Upper lobe of left lung (tissue), 6 donors: ENCODE measurements around the gene MTMR1. TPM values are rescaled to one million over a fixed set of nuclear protein-coding genes. Genes with fewer than 3 reads are reported as not detected.

ENCODE experiments used
- ATAC-seq, 2 donors: fragments of 200-7000 bp; cut with Tn5 transposase; one replicate each; pipeline ENCODE4 v1.9.1; 2022; ENCODE audit warnings: mild to moderate bottlenecking in 2 of 2, moderate library complexity in 2 of 2; ENCODE audit not compliant: low FRiP score in 2 of 2
- DNase-seq, 2 donors: peaks; one replicate each; pipeline ENCODE4 v3.0.0-alpha.2; 2019 to 2020
- H3K27ac ChIP-seq, 4 donors: fragments of 200-600 bp; sonication (generic); one replicate each; pipeline ENCODE4 v1.5.1; 2016 to 2019
- H3K27me3 ChIP-seq, 4 donors: fragments of 200-600 bp; sonication (generic); one replicate each; pipeline ENCODE4 v1.5.1; 2017 to 2019
- H3K36me3 ChIP-seq, 4 donors: fragments of 200-600 bp; sonication (generic); one replicate each; pipeline ENCODE4 v1.5.1; 2016 to 2019
- H3K4me1 ChIP-seq, 4 donors: fragments of 200-600 bp; sonication (generic); one replicate each; pipeline ENCODE4 v1.5.1; 2018 to 2019
- H3K4me3 ChIP-seq, 4 donors: fragments of 200-600 bp; sonication (generic); one replicate each; pipeline ENCODE4 v1.5.1; 2017 to 2019; ENCODE audit warnings: mild to moderate bottlenecking in 2 of 4, moderate library complexity in 1 of 4
- H3K9me3 ChIP-seq, 4 donors: fragments of 200-600 bp; sonication (generic); one replicate each; pipeline ENCODE4 v1.5.1; 2018 to 2019
- CTCF ChIP-seq, 6 experiments: fragments of 450-650 bp in 4 of 6; fragments of 200-600 bp in 2 of 6; sonication (generic) in 2 of 6; IDR thresholded peaks; one replicate each; pipeline ENCODE4 v1.5.1; 2016 to 2019; ENCODE audit warnings: antibody characterized with exemption in 6 of 6
- EP300 ChIP-seq, 4 donors: sonication (generic); formaldehyde crosslinking; IDR thresholded peaks; one replicate each; pipeline ENCODE4 v1.5.1; 2017; ENCODE audit warnings: antibody characterized with exemption in 4 of 4, control low read depth in 2 of 4
- POLR2A ChIP-seq, 4 donors: fragments of 450-650 bp; IDR thresholded peaks; one replicate each; pipeline ENCODE4 v1.5.1; 2016 to 2017; ENCODE audit warnings: antibody characterized with exemption in 4 of 4, mild to moderate bottlenecking in 2 of 4
- POLR2AphosphoS5 ChIP-seq, 2 donors: sonication (generic); formaldehyde crosslinking; IDR thresholded peaks; one replicate each; pipeline ENCODE4 v1.5.1; 2017; ENCODE audit warnings: antibody characterized with exemption in 2 of 2
- WGBS, 2 donors: methylation state at CpG; one replicate each; pipeline ENCODE4 v1.1.5; 2017 to 2018; 5-methylcytosine and 5-hydroxymethylcytosine counted together
- total RNA-seq, 6 donors: library from RNA; depleted of rRNA in 4 of 6; stranded (reverse); fragments of >200 nt in 4 of 6; gene quantifications; one replicate each; pipeline versions ENCODE4 v1.1.0 to v1.2.1, GENCODE V29; 2016 to 2021
- donor health status: DM: no; HTN: no; CAD: no; lungs with moderate emphysema.
- donor health status: DM: no; HTN: yes; CAD: no; lungs with severe emphysema.

MTMR1 gene
- total RNA-seq, 6 donors from 2014 or later = 10.9 to 24.6 (median 20.8) TPM

- no peaks in the 10 kb centered on the region for H3K36me3 ChIP-seq
- no peaks in the 10 kb centered on the region for H3K9me3 ChIP-seq
- WGBS, 2 donors = 76 to 91% methylated on average over 6 to 7 of the region's 7 CpGs
- no peak for TF ChIP-seq POLR2A (IDR thresholded peaks at IDR 0.05)
- no peak for TF ChIP-seq CTCF (IDR thresholded peaks at IDR 0.05)
- no peak for TF ChIP-seq POLR2AphosphoS5 (IDR thresholded peaks at IDR 0.05)
- TF ChIP-seq EP300 (IDR thresholded peaks at IDR 0.05) = no peak
- peak overlapping the region in 1 of 4 donors; percentile 10 for H3K27ac ChIP-seq
- DNase-seq (no peak), ATAC-seq (no peak)
- no peaks in the 10 kb centered on the region for H3K27me3 ChIP-seq
- no peak overlapping the region for H3K4me3 ChIP-seq
- peaks cover 0 to 8% (median 2%) of the 10 kb centered on the region in 4 donors for H3K4me1 ChIP-seq
Measured at GRCh38 chrX:150697641-150698040, 4.4 kb downstream of the MTMR1 start.

DNA sequence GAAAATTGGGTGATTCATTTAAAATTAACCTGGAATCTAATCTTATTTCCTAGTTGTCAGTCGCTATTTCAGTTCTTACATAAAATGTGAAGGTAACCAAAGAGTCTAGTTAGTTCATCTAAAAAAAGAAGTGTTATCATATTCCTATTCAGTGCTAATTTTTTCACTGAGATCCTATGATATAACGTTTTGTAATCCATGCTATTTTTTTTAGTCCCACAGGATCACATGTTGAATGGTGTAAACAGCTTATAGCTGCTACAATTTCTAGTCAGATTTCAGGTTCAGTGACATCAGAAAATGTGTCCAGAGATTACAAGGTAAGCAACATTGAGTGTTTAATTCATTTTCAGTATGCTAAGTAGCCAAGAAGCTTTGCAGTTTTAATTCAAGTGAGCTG, 5.8 kb downstream of the MTMR1 start:
- H3K36me3 ChIP-seq = no peaks in the 10 kb centered on the region
- no peak overlapping the region for H3K27ac ChIP-seq
- TF ChIP-seq POLR2AphosphoS5 (IDR thresholded peaks at IDR 0.05) = no peak
- TF ChIP-seq POLR2A (IDR thresholded peaks at IDR 0.05) = no peak
- no peak for TF ChIP-seq EP300 (IDR thresholded peaks at IDR 0.05)
- no peak for TF ChIP-seq CTCF (IDR thresholded peaks at IDR 0.05)
- no peak overlapping the region for H3K4me3 ChIP-seq
- ATAC-seq = no peak
- WGBS, 2 donors = 52 to 62% methylated on average over 2 of the region's 2 CpGs
- DNase-seq = no peak
- H3K4me1 ChIP-seq = peaks cover 0 to 8% (median 2%) of the 10 kb centered on the region in 4 donors
- H3K9me3 ChIP-seq = no peaks in the 10 kb centered on the region
- no peaks in the 10 kb centered on the region for H3K27me3 ChIP-seq

GRCh38 chrX:150700107-150700506, 6.9 kb downstream of the MTMR1 start:
- Histone ChIP-seq H3K27ac (no peak overlapping the region), H3K27me3 (no peaks in the 10 kb centered on the region), H3K4me1 (peaks cover 0 to 4% (median under 1%) of the 10 kb centered on the region in 4 donors), H3K9me3 (no peaks in the 10 kb centered on the region), H3K36me3 (no peaks in the 10 kb centered on the region), H3K4me3 (no peak overlapping the region)
- TF ChIP-seq CTCF (IDR thresholded peaks at IDR 0.05) = no peak
- TF ChIP-seq EP300 (IDR thresholded peaks at IDR 0.05) = no peak
- no peak for TF ChIP-seq POLR2A (IDR thresholded peaks at IDR 0.05)
- TF ChIP-seq POLR2AphosphoS5 (IDR thresholded peaks at IDR 0.05) = no peak
- DNase-seq (no peak), ATAC-seq (no peak)

- no peak overlapping the region for H3K4me3 ChIP-seq
- no peak for DNase-seq
- no peak overlapping the region for H3K27ac ChIP-seq
- no peaks in the 10 kb centered on the region for H3K36me3 ChIP-seq
- TF ChIP-seq CTCF (IDR thresholded peaks at IDR 0.05) (no peak), POLR2AphosphoS5 (IDR thresholded peaks at IDR 0.05) (no peak), POLR2A (IDR thresholded peaks at IDR 0.05) (no peak), EP300 (IDR thresholded peaks at IDR 0.05) (no peak)
- H3K27me3 ChIP-seq = no peaks in the 10 kb centered on the region
- no peak for ATAC-seq
- WGBS, 2 donors = 77 to 100% methylated on average over 1 of the region's 1 CpG
- H3K9me3 ChIP-seq = no peaks in the 10 kb centered on the region
- no peaks in the 10 kb centered on the region for H3K4me1 ChIP-seq
Measured at GRCh38 chrX:150701377-150701776, 8.2 kb downstream of the MTMR1 start.

GRCh38 chrX:150702966-150703694, 9.9 kb downstream of the MTMR1 start:
- Histone ChIP-seq H3K27ac (no peak overlapping the region), H3K27me3 (no peaks in the 10 kb centered on the region), H3K4me3 (no peak overlapping the region), H3K36me3 (no peaks in the 10 kb centered on the region), H3K9me3 (no peaks in the 10 kb centered on the region), H3K4me1 (no peaks in the 10 kb centered on the region)
- DNase-seq (no peak), ATAC-seq (no peak)
- no peak for TF ChIP-seq POLR2A (IDR thresholded peaks at IDR 0.05)
- no peak for TF ChIP-seq POLR2AphosphoS5 (IDR thresholded peaks at IDR 0.05)
- no peak for TF ChIP-seq EP300 (IDR thresholded peaks at IDR 0.05)
- TF ChIP-seq CTCF (IDR thresholded peaks at IDR 0.05) = no peak
- 74 to 100% methylated on average over 1 of the region's 1 CpG for WGBS, 2 donors
